ENCODE results near the gene FNTB.

FNTB gene

DNA sequence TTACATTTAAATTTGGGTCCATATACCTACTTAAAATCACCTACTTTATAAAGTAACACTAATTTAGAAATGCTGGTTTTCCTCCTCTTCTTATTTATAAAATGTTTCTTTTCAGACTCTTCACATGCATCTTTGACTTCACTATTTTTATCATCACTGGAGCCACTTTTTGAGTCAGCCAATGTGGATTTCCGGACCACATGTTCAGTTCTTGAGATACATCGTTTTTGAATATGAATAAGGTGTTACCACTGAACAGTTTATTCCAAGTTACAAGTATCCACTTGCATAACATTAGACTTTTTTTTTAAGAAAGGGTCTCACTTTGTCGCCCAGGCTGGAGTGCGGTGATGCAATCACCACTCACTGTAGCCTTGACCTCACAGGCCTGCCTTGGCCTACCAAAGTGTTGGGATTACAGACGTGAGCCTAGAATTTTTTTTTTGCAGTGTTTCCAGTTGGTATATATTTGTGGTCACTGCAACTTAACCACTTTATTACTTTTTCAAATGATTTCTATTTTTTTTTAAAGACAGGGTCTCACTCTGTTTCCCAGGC lies 5.7 kb downstream of the FNTB start:
- TF ChIP-seq, protein P1, sequence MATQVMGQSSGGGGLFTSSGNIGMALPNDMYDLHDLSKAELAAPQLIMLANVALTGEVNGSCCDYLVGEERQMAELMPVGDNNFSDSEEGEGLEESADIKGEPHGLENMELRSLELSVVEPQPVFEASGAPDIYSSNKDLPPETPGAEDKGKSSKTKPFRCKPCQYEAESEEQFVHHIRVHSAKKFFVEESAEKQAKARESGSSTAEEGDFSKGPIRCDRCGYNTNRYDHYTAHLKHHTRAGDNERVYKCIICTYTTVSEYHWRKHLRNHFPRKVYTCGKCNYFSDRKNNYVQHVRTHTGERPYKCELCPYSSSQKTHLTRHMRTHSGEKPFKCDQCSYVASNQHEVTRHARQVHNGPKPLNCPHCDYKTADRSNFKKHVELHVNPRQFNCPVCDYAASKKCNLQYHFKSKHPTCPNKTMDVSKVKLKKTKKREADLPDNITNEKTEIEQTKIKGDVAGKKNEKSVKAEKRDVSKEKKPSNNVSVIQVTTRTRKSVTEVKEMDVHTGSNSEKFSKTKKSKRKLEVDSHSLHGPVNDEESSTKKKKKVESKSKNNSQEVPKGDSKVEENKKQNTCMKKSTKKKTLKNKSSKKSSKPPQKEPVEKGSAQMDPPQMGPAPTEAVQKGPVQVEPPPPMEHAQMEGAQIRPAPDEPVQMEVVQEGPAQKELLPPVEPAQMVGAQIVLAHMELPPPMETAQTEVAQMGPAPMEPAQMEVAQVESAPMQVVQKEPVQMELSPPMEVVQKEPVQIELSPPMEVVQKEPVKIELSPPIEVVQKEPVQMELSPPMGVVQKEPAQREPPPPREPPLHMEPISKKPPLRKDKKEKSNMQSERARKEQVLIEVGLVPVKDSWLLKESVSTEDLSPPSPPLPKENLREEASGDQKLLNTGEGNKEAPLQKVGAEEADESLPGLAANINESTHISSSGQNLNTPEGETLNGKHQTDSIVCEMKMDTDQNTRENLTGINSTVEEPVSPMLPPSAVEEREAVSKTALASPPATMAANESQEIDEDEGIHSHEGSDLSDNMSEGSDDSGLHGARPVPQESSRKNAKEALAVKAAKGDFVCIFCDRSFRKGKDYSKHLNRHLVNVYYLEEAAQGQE (IDR thresholded peaks at IDR 0.05; ENCODE audit: low read depth) = no peak
- no peak for TF ChIP-seq CREB1 (IDR thresholded peaks at IDR 0.05; ENCODE audit: low read depth)
- TF ChIP-seq RAD21 (IDR thresholded peaks at IDR 0.05; ENCODE audit: low read depth) = no peak
- TF ChIP-seq TCF12 (IDR thresholded peaks at IDR 0.05; ENCODE audit: low read depth) = no peak
- TF ChIP-seq YY1 (IDR thresholded peaks at IDR 0.05; ENCODE audit: low read depth) = no peak
- TF ChIP-seq, protein P2, sequence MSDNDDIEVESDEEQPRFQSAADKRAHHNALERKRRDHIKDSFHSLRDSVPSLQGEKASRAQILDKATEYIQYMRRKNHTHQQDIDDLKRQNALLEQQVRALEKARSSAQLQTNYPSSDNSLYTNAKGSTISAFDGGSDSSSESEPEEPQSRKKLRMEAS (IDR thresholded peaks at IDR 0.05) = no peak
- TF ChIP-seq EGR1 (IDR thresholded peaks at IDR 0.05) = no peak
- no peak for TF ChIP-seq ZBTB7A (IDR thresholded peaks at IDR 0.05; ENCODE audit: low read depth)
- no peak for TF ChIP-seq NFIC (IDR thresholded peaks at IDR 0.05)
- no peak for TF ChIP-seq TEAD4 (IDR thresholded peaks at IDR 0.05)
- TF ChIP-seq, protein P3, sequence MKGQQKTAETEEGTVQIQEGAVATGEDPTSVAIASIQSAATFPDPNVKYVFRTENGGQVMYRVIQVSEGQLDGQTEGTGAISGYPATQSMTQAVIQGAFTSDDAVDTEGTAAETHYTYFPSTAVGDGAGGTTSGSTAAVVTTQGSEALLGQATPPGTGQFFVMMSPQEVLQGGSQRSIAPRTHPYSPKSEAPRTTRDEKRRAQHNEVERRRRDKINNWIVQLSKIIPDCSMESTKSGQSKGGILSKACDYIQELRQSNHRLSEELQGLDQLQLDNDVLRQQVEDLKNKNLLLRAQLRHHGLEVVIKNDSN (IDR thresholded peaks at IDR 0.05) = no peak
- no peak for TF ChIP-seq EP300 (IDR thresholded peaks at IDR 0.05; ENCODE audit: borderline replicate concordance)
- TF ChIP-seq CEBPB (IDR thresholded peaks at IDR 0.05) = no peak
- no peak for TF ChIP-seq TAF1 (IDR thresholded peaks at IDR 0.05; ENCODE audit: low read depth)
- TF ChIP-seq FOXM1 (IDR thresholded peaks at IDR 0.05; ENCODE audit: borderline replicate concordance, low read depth) = no peak

DNA sequence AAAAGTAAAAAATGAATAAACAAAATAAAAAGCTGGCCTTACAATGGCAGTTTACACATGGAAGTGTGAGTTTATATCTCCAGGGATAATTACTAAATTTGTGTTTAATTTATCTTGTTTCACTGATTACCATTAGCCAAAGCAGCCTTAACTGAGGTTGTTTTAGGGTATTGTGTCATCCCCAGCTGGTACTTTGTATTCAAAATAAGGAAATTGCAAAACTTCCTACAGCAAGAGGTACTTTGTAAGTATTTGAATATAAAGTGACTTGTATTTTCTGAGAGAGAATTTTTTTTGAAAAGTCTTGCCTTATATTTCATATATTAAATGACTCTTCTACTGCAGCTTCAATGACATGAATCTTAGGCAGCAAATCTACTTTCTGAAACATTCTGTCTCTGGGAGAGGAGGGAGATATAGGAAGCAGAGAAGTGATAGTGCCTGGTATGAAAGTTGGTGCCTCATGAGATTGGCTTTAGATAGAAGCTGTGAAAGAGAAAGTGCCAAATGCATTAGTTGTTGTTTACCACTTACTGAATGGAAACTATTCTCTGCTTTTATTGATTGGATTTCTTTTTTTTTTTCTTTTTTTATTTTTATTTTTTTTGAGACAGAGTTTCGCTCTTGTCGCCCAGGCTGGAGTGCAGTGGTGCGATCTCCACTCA lies 6.7 kb downstream of the FNTB start:
- no peak for TF ChIP-seq TEAD4 (IDR thresholded peaks at IDR 0.05)
- TF ChIP-seq FOXM1 (IDR thresholded peaks at IDR 0.05; ENCODE audit: borderline replicate concordance, low read depth) = no peak
- no peak for TF ChIP-seq ZBTB7A (IDR thresholded peaks at IDR 0.05; ENCODE audit: low read depth)
- TF ChIP-seq EGR1 (IDR thresholded peaks at IDR 0.05) = no peak
- TF ChIP-seq, protein P3 (IDR thresholded peaks at IDR 0.05) = no peak
- TF ChIP-seq TAF1 (IDR thresholded peaks at IDR 0.05; ENCODE audit: low read depth) = no peak
- no peak for TF ChIP-seq RAD21 (IDR thresholded peaks at IDR 0.05; ENCODE audit: low read depth)
- TF ChIP-seq, protein P2 (IDR thresholded peaks at IDR 0.05) = no peak
- no peak for TF ChIP-seq YY1 (IDR thresholded peaks at IDR 0.05; ENCODE audit: low read depth)
- no peak for TF ChIP-seq TCF12 (IDR thresholded peaks at IDR 0.05; ENCODE audit: low read depth)
- no peak for TF ChIP-seq NFIC (IDR thresholded peaks at IDR 0.05)
- TF ChIP-seq EP300 (IDR thresholded peaks at IDR 0.05; ENCODE audit: borderline replicate concordance) = no peak
- TF ChIP-seq CEBPB (IDR thresholded peaks at IDR 0.05) = no peak
- TF ChIP-seq, protein P1 (IDR thresholded peaks at IDR 0.05; ENCODE audit: low read depth) = no peak
- TF ChIP-seq CREB1 (IDR thresholded peaks at IDR 0.05; ENCODE audit: low read depth) = no peak

DNA sequence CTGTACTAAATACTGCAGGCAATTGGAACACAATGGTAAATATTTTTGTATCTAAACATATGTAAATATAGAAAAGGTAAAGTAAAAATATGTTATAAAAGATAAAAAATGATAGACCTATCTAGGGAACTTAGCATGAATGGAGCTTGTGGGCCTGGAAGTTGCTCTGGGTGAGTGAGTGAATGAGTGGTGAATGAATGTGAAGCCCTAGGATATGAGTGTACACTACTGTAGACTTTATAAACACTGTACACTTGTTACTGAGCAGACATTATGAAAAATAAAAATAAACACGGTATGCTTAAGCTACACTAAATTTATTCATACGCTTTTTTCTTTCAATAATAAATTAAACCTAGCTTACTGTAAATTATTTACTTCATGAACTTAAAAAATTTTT lies 7.8 kb downstream of the FNTB start:
- TF ChIP-seq FOXM1 (IDR thresholded peaks at IDR 0.05; ENCODE audit: borderline replicate concordance, low read depth) = no peak

DNA sequence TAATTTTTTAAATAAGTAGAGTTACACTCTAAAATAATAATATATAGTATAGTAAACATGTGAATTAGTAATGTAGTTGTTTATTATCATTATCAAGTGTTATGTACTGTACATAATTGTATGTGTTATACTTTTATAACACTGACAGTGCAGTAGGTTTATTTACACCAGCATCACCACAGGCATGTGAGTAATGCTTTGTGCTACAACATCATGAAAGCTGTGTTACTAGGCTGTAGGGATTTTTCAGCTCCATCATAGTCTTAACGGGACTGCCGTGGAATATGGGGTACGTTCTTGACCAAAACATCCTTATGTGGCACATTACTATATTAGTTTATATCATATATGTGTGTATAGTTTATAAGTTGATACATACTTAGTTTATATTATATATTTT lies 8.6 kb downstream of the FNTB start:
- TF ChIP-seq YY1 (IDR thresholded peaks at IDR 0.05; ENCODE audit: low read depth) (no peak), FOXM1 (IDR thresholded peaks at IDR 0.05; ENCODE audit: borderline replicate concordance, low read depth) (no peak), EP300 (IDR thresholded peaks at IDR 0.05; ENCODE audit: borderline replicate concordance) (no peak), EGR1 (IDR thresholded peaks at IDR 0.05) (no peak), CREB1 (IDR thresholded peaks at IDR 0.05; ENCODE audit: low read depth) (no peak), TCF12 (IDR thresholded peaks at IDR 0.05; ENCODE audit: low read depth) (no peak), TAF1 (IDR thresholded peaks at IDR 0.05; ENCODE audit: low read depth) (no peak), ZBTB7A (IDR thresholded peaks at IDR 0.05; ENCODE audit: low read depth) (no peak), NFIC (IDR thresholded peaks at IDR 0.05) (no peak)
- TF ChIP-seq, protein P1 (IDR thresholded peaks at IDR 0.05; ENCODE audit: low read depth) = no peak
